GM10266 (cell line): ENCODE measurements around the gene COL26A1.

Source experiments
- DNase-seq: peaks from one replicate; pipeline ENCODE4 v3.0.0; 2012; ENCODE audit errors: extremely low spot score
- TF ChIP-seq, protein P1 (sequence below): IDR thresholded peaks from 2 replicates; pipeline ENCODE4 v1.5.1; 2012; ENCODE audit warnings: mild to moderate bottlenecking, low read depth; ENCODE audit not compliant: control insufficient read depth, insufficient read depth; ENCODE audit errors: missing control alignments

COL26A1 gene

GRCh38 chr7:101397770-101398324, 35.2 kb downstream of the COL26A1 start:
- no peak for DNase-seq
- TF ChIP-seq, protein P1, sequence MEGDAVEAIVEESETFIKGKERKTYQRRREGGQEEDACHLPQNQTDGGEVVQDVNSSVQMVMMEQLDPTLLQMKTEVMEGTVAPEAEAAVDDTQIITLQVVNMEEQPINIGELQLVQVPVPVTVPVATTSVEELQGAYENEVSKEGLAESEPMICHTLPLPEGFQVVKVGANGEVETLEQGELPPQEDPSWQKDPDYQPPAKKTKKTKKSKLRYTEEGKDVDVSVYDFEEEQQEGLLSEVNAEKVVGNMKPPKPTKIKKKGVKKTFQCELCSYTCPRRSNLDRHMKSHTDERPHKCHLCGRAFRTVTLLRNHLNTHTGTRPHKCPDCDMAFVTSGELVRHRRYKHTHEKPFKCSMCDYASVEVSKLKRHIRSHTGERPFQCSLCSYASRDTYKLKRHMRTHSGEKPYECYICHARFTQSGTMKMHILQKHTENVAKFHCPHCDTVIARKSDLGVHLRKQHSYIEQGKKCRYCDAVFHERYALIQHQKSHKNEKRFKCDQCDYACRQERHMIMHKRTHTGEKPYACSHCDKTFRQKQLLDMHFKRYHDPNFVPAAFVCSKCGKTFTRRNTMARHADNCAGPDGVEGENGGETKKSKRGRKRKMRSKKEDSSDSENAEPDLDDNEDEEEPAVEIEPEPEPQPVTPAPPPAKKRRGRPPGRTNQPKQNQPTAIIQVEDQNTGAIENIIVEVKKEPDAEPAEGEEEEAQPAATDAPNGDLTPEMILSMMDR, result no peak

- no peak for DNase-seq
- TF ChIP-seq, protein P1, result no peak
Measured at GRCh38 chr7:101398396-101399289, 36.0 kb downstream of the COL26A1 start.

DNA sequence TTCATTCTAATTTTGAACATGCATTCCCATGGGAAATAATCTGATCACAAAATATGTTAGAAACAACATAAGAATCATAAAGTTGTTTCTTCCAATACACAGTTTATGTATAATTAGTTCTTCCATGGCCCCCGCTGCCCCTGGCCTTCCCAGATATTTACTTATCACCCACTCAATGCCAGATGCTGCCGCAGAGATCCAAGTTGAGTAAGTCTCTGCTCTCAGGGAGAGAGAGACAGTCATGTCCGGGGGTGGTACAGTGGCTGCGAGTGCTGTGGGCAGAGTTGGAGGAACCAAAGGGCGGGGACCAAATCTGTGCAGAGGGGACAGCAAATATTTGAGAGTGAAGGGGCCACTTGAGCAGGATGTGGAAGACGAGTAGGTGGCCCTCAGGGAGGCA, 37.1 kb downstream of the COL26A1 start:
- TF ChIP-seq, protein P1, result no peak
- no peak for DNase-seq

- TF ChIP-seq, protein P1, result no peak
- no peak for DNase-seq
Measured at GRCh38 chr7:101400751-101401150, 38.1 kb downstream of the COL26A1 start.

- TF ChIP-seq, protein P1, result no peak
- DNase-seq, result no peak
Measured at GRCh38 chr7:101401390-101402080, 38.9 kb downstream of the COL26A1 start.

DNA sequence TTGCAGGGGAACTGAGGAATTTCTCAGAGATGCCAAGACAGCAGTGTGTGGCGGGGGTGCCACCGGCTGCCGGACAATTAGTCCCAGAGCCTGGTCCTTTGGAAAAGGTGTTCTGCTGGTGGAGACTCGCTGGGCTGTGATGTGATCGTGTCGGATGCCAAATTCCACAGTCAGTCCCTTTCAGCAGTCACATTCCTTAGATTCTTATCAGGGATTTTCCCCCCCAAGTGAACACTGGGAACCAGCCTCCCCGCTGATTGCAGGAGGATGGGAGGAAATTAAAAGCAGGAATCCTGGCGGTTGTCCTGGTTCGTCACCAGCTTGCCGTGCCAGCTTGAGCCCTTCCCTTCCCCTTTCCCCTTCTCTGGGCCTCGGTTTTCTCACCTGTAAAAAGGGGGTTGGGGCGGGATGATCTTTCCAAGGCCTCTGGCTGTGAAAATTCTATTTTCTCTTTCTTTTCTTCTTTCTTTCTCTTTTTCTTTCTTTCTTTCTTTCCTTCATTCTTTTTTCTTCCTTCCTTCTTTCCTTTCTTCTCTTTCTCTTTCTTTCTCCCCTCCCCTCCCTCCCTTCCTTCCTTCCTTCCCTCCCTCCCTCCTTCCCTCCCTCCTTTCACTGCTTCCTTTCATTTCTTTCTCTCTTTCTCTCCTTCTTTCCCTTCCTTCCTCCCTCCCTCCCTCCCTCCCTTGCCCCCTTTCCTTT, 39.6 kb downstream of the COL26A1 start:
- no peak for DNase-seq
- TF ChIP-seq, protein P1, result no peak
